HG02642 (cell line): ENCODE measurements around the gene TRHDE.
"Not testable (repeated sequence)": the region's sequence is repeated elsewhere in the genome, so short reads cannot be mapped to it uniquely, and the experiment has no call there.

Source experiments
- ATAC-seq: cut with Tn5 transposase; IDR thresholded peaks from one replicate; pipeline ENCODE4 v1.9.1; 2021; ENCODE audit warnings: mild to moderate bottlenecking; ENCODE audit not compliant: unreplicated experiment, poor library complexity

The TRHDE gene

GRCh38 chr12:72502546-72502945 is 230.4 kb downstream of the TRHDE start:
- ATAC-seq = no peak

GRCh38 chr12:72505227-72505626 is 233.1 kb downstream of the TRHDE start:
- no peak for ATAC-seq

- no peak for ATAC-seq
Observed at GRCh38 chr12:72509891-72510290, 237.7 kb downstream of the TRHDE start.

- ATAC-seq = no peak
Observed at GRCh38 chr12:72510772-72511171, 238.6 kb downstream of the TRHDE start.

- ATAC-seq = no peak
Observed at GRCh38 chr12:72511498-72511897, 239.3 kb downstream of the TRHDE start.

GRCh38 chr12:72511906-72512305 is 239.7 kb downstream of the TRHDE start:
- no peak for ATAC-seq

GRCh38 chr12:72520044-72520678 is 248.0 kb downstream of the TRHDE start:
- ATAC-seq = not testable (repeated sequence)

GRCh38 chr12:72521326-72521725 is 249.2 kb downstream of the TRHDE start:
- no peak for ATAC-seq

GRCh38 chr12:72522411-72522810 is 250.2 kb downstream of the TRHDE start:
- ATAC-seq = no peak

- ATAC-seq = no peak
Observed at GRCh38 chr12:72523754-72524153, 251.6 kb downstream of the TRHDE start.

GRCh38 chr12:72535212-72535990 is 263.2 kb downstream of the TRHDE start:
- no peak for ATAC-seq

- no peak for ATAC-seq
Observed at GRCh38 chr12:72540811-72541210, 268.6 kb downstream of the TRHDE start.

- ATAC-seq = no peak
Observed at GRCh38 chr12:72543777-72544467, 271.8 kb downstream of the TRHDE start.

GRCh38 chr12:72546106-72546505 is 273.9 kb downstream of the TRHDE start:
- no peak for ATAC-seq

- no peak for ATAC-seq
Observed at GRCh38 chr12:72547573-72547972, 275.4 kb downstream of the TRHDE start.

GRCh38 chr12:72549184-72549583 is 277.0 kb downstream of the TRHDE start:
- no peak for ATAC-seq

GRCh38 chr12:72560003-72560769 is 288.0 kb downstream of the TRHDE start:
- no peak for ATAC-seq

GRCh38 chr12:72570601-72571000 is 298.4 kb downstream of the TRHDE start:
- no peak for ATAC-seq

- ATAC-seq = no peak
Observed at GRCh38 chr12:72574138-72574537, 302.0 kb downstream of the TRHDE start.

GRCh38 chr12:72578327-72578726 is 306.2 kb downstream of the TRHDE start:
- ATAC-seq = no peak

GRCh38 chr12:72586456-72586855 is 314.3 kb downstream of the TRHDE start:
- ATAC-seq = no peak
